Measurements from ENCODE around the gene TNFRSF13B. TPM values are rescaled to one million over a fixed set of nuclear protein-coding genes. Genes with fewer than 3 reads are reported as not detected.

TNFRSF13B gene
- total and polyA plus RNA-seq, 10 of the 15 experiments (the other 5 are each of a cell fraction or from before 2014, with no cell fraction given): 15.5 to 231 (median 119) TPM

DNA sequence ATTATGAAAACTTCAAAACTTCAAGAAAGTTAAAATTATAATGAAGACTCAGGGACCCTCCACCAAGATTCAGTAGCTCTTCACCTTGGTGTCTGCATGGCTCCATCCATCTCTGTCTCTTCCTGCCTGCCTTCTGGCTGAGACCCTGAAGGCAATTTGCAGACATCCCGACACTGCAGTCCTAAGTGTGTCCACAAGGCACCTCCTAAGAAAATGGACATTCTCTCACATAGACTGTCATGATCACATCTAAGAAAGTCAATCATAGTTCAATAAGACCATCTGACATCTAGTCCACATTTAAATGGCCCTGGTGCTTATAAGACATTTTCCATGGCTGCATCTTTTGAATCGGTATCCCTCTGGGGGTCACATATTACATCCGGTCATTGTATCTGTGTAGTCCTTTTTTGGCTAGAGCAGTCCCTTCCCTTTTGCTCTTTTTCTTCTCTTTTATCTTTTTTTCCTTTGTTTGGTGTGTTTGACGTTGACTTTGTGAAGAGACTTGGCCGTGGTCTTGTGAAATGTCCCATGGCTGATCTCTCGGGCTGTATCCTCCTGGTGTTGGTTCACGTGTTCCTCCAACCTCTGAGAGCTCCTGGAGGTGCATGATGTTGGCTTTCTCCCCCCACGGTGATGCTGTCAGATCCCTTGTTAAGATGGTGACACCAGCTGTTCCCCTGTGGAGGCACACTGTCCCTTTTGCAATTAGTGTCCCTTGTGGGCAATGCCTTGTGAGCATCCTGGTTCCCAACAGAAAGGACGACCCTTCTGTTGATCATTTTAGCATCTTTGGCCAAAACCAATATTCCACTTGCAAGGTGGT lies 5.0 kb upstream of the TNFRSF13B start (continued):
- TF ChIP-seq EP300 (IDR thresholded peaks at IDR 0.05; ENCODE audit: borderline replicate concordance in 1 of 2, control insufficient read depth in 1 of 2, low read depth in 2 of 2, low read length in 2 of 2) (0 out of 4 replicates have a peak, but pooled peaks of 1 of the 2 experiments have one; percentile 21), KAT2A (conservative IDR thresholded peaks at IDR 0.05; ENCODE audit: control insufficient read depth, low read depth, low read length) (no peak), RAD21 (IDR thresholded peaks at IDR 0.05; ENCODE audit: insufficient read depth, low read depth, low read length) (no peak), SREBF2 (IDR thresholded peaks at IDR 0.05; ENCODE audit: low read length) (no peak), WRNIP1 (IDR thresholded peaks at IDR 0.05; ENCODE audit: borderline replicate concordance, low read depth, low read length) (no peak), ZNF217 (IDR thresholded peaks at IDR 0.05) (no peak), TCF7 (IDR thresholded peaks at IDR 0.05; ENCODE audit: borderline replicate concordance) (no peak), NR2F1 (conservative IDR thresholded peaks at IDR 0.05) (no peak), PML (IDR thresholded peaks at IDR 0.05; ENCODE audit: low read length) (no peak), YBX1 (IDR thresholded peaks at IDR 0.05) (no peak), CEBPB (IDR thresholded peaks at IDR 0.05; ENCODE audit: borderline replicate concordance in 1 of 2, low read depth in 2 of 2, low read length in 2 of 2) (no peak), POLR2AphosphoS2 (IDR thresholded peaks at IDR 0.05; ENCODE audit: low read depth, low read length) (no peak), HCFC1 (IDR thresholded peaks at IDR 0.05; ENCODE audit: low read length) (no peak), EGR1 (IDR thresholded peaks at IDR 0.05; ENCODE audit: borderline replicate concordance in 1 of 2, low read depth in 2 of 2, low read length in 2 of 2) (no peak)
- TF ChIP-seq, protein P1, sequence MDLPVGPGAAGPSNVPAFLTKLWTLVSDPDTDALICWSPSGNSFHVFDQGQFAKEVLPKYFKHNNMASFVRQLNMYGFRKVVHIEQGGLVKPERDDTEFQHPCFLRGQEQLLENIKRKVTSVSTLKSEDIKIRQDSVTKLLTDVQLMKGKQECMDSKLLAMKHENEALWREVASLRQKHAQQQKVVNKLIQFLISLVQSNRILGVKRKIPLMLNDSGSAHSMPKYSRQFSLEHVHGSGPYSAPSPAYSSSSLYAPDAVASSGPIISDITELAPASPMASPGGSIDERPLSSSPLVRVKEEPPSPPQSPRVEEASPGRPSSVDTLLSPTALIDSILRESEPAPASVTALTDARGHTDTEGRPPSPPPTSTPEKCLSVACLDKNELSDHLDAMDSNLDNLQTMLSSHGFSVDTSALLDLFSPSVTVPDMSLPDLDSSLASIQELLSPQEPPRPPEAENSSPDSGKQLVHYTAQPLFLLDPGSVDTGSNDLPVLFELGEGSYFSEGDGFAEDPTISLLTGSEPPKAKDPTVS (IDR thresholded peaks at IDR 0.05; ENCODE audit: low read depth, low read length): no peak
- TF ChIP-seq, protein P2, sequence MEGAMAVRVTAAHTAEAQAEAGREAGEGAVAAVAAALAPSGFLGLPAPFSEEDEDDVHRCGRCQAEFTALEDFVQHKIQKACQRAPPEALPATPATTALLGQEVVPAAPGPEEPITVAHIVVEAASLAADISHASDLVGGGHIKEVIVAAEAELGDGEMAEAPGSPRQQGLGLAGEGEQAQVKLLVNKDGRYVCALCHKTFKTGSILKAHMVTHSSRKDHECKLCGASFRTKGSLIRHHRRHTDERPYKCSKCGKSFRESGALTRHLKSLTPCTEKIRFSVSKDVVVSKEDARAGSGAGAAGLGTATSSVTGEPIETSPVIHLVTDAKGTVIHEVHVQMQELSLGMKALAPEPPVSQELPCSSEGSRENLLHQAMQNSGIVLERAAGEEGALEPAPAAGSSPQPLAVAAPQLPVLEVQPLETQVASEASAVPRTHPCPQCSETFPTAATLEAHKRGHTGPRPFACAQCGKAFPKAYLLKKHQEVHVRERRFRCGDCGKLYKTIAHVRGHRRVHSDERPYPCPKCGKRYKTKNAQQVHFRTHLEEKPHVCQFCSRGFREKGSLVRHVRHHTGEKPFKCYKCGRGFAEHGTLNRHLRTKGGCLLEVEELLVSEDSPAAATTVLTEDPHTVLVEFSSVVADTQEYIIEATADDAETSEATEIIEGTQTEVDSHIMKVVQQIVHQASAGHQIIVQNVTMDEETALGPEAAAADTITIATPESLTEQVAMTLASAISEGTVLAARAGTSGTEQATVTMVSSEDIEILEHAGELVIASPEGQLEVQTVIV (IDR thresholded peaks at IDR 0.05; ENCODE audit: borderline replicate concordance, partially characterized antibody): no peak
- TF ChIP-seq, protein P3, sequence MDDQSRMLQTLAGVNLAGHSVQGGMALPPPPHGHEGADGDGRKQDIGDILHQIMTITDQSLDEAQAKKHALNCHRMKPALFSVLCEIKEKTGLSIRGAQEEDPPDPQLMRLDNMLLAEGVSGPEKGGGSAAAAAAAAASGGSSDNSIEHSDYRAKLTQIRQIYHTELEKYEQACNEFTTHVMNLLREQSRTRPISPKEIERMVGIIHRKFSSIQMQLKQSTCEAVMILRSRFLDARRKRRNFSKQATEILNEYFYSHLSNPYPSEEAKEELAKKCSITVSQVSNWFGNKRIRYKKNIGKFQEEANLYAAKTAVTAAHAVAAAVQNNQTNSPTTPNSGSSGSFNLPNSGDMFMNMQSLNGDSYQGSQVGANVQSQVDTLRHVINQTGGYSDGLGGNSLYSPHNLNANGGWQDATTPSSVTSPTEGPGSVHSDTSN (IDR thresholded peaks at IDR 0.05; ENCODE audit: insufficient replicate concordance, low read depth, low read length): no peak
- TF ChIP-seq, protein P4, sequence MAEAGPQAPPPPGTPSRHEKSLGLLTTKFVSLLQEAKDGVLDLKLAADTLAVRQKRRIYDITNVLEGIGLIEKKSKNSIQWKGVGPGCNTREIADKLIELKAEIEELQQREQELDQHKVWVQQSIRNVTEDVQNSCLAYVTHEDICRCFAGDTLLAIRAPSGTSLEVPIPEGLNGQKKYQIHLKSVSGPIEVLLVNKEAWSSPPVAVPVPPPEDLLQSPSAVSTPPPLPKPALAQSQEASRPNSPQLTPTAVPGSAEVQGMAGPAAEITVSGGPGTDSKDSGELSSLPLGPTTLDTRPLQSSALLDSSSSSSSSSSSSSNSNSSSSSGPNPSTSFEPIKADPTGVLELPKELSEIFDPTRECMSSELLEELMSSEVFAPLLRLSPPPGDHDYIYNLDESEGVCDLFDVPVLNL (IDR thresholded peaks at IDR 0.05; ENCODE audit: low read depth, low read length): no peak
- TF ChIP-seq, protein P5, sequence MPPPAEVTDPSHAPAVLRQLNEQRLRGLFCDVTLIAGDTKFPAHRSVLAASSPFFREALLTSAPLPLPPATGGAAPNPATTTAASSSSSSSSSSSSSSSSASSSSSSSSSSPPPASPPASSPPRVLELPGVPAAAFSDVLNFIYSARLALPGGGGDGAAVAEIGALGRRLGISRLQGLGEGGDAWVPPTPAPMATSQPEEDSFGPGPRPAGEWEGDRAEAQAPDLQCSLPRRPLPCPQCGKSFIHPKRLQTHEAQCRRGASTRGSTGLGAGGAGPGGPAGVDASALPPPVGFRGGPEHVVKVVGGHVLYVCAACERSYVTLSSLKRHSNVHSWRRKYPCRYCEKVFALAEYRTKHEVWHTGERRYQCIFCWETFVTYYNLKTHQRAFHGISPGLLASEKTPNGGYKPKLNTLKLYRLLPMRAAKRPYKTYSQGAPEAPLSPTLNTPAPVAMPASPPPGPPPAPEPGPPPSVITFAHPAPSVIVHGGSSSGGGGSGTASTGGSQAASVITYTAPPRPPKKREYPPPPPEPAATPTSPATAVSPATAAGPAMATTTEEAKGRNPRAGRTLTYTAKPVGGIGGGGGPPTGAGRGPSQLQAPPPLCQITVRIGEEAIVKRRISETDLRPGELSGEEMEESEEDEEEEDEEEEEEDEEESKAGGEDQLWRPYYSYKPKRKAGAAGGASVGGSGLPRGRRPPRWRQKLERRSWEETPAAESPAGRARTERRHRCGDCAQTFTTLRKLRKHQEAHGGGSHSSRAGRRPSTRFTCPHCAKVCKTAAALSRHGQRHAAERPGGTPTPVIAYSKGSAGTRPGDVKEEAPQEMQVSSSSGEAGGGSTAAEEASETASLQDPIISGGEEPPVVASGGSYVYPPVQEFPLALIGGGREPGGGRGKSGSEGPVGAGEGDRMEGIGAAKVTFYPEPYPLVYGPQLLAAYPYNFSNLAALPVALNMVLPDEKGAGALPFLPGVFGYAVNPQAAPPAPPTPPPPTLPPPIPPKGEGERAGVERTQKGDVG (CRISPR knock-in tag; IDR thresholded peaks at IDR 0.05): 0 out of 2 replicates have a peak, but pooled peaks have one; percentile 18
